Measurements from ENCODE around the gene WDR93.

WDR93 gene

DNA sequence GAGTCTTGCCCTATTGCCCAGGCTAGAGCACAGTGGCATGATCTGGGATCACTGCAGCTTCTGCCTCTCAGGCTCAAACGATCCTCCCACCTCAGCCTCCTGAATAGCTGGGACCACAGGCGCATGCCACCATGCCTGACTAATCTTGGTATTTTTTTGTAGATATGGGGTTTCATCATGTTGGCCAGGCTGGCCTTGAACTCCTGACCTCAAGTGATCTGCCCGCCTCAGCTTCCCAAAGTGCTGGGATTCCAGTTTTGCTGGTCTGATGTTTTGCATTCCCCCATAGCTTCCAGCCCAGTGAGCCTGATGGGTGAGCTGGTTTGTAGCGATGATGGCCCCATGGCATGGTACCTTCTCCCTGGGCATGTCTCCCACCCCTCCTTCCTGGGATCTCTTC lies 65.1 kb downstream of the WDR93 start:
- Histone ChIP-seq H3K4me1 (ENCODE audit: insufficient read depth, insufficient read length) (peaks cover 11% of the 10 kb centered on the region), H3K4me3 (ENCODE audit: insufficient read length, low read depth) (no peak overlapping the region), H3K9ac (ENCODE audit: insufficient read length, low read depth) (no peak overlapping the region), H3K27me3 (ENCODE audit: insufficient read depth, insufficient read length) (peaks cover 26% of the 10 kb centered on the region), H3K9me3 (ENCODE audit: insufficient read depth, low read length) (no peaks in the 10 kb centered on the region), H3K36me3 (ENCODE audit: insufficient read depth, insufficient read length, low read length) (no peaks in the 10 kb centered on the region)
- TF ChIP-seq YY1 (IDR thresholded peaks at IDR 0.05; ENCODE audit: insufficient read depth, insufficient read length) (no peak), SUZ12 (IDR thresholded peaks at IDR 0.05; ENCODE audit: extremely low read depth, insufficient read depth, insufficient read length) (no peak), ZNF274 (IDR thresholded peaks at IDR 0.05; ENCODE audit: low read depth, low read length) (no peak)
- no peak for DNase-seq (ENCODE audit: low read depth, low spot score)

DNA sequence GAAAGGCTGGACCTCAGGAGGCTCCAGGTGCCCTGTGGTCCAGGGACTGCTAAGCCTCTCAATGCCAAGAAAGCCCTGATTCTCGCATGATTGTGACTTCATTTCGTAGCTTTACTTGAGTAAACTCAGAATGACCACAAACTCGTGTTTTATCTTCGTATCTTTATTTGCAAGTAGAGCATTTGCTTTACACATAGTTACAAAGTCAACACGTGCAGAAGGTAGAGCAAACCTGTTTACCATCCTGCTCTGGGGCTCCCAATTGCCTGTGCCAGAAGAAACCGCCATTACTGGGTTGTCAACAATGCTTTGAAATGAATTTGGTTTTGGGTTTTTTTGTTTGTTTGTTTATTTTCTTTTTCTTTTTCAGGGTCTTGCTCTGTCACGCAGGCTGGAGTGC lies 66.3 kb downstream of the WDR93 start:
- H3K4me3 ChIP-seq (ENCODE audit: insufficient read length, low read depth), result no peak overlapping the region
- peaks cover 12% of the 10 kb centered on the region for H3K4me1 ChIP-seq (ENCODE audit: insufficient read depth, insufficient read length)
- no peaks in the 10 kb centered on the region for H3K9me3 ChIP-seq (ENCODE audit: insufficient read depth, low read length)
- peaks cover 15% of the 10 kb centered on the region for H3K27me3 ChIP-seq (ENCODE audit: insufficient read depth, insufficient read length)
- DNase-seq (ENCODE audit: low read depth, low spot score), result no peak
- H3K9ac ChIP-seq (ENCODE audit: insufficient read length, low read depth), result no peak overlapping the region
- no peak for TF ChIP-seq YY1 (IDR thresholded peaks at IDR 0.05; ENCODE audit: insufficient read depth, insufficient read length)
- no peak for TF ChIP-seq ZNF274 (IDR thresholded peaks at IDR 0.05; ENCODE audit: low read depth, low read length)
- TF ChIP-seq SUZ12 (IDR thresholded peaks at IDR 0.05; ENCODE audit: extremely low read depth, insufficient read depth, insufficient read length), result no peak
- H3K36me3 ChIP-seq (ENCODE audit: insufficient read depth, insufficient read length, low read length), result no peaks in the 10 kb centered on the region

DNA sequence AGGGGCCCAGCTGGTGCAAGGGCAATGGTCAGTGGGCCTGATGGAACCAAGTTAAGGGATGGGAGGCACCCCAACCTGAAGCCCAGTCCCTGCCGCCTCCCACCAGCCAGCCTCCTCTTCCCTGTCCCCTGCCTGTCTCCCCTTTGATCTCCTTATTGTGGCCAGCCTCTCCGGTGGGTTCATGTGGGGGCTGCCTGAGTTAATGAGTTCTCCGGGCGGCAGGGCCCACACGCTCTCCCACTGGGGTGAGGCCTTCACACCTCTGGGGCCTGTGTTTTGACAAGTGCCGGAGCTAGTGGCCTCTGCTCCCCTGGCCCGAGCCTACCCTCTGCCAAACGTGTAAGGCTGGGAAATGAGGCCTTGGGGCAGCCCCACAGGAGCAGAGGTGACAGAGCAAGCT lies 67.7 kb downstream of the WDR93 start:
- TF ChIP-seq ZNF274 (IDR thresholded peaks at IDR 0.05; ENCODE audit: low read depth, low read length), result no peak
- TF ChIP-seq YY1 (IDR thresholded peaks at IDR 0.05; ENCODE audit: insufficient read depth, insufficient read length), result no peak
- no peak for TF ChIP-seq SUZ12 (IDR thresholded peaks at IDR 0.05; ENCODE audit: extremely low read depth, insufficient read depth, insufficient read length)
- Histone ChIP-seq H3K4me3 (ENCODE audit: insufficient read length, low read depth) (no peak overlapping the region), H3K4me1 (ENCODE audit: insufficient read depth, insufficient read length) (peaks cover 12% of the 10 kb centered on the region), H3K36me3 (ENCODE audit: insufficient read depth, insufficient read length, low read length) (no peaks in the 10 kb centered on the region), H3K9ac (ENCODE audit: insufficient read length, low read depth) (no peak overlapping the region), H3K27me3 (ENCODE audit: insufficient read depth, insufficient read length) (peaks cover 2% of the 10 kb centered on the region), H3K9me3 (ENCODE audit: insufficient read depth, low read length) (no peaks in the 10 kb centered on the region)
- no peak for DNase-seq (ENCODE audit: low read depth, low spot score)

DNA sequence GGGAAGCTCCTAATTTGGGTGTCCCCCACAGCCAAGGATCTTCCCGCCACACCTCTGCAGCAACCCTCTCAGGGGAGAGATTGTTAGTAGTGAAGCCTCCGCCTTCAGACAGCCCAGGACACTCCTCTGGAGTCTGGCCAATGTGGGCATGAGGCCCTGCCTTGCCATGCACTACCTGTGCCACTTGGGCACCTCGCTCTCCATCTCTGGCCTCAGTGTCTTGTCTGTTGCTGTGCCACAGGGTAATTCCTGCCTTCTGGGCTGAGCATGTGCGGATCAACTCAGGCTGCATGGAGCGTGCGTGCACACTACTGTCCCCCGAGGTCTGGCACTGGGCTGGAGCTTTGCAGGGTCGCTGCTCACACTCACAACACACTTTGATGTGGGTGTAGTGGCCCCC lies 68.4 kb downstream of the WDR93 start:
- Histone ChIP-seq H3K4me1 (ENCODE audit: insufficient read depth, insufficient read length) (peaks cover 12% of the 10 kb centered on the region), H3K27me3 (ENCODE audit: insufficient read depth, insufficient read length) (no peaks in the 10 kb centered on the region), H3K4me3 (ENCODE audit: insufficient read length, low read depth) (no peak overlapping the region), H3K9me3 (ENCODE audit: insufficient read depth, low read length) (no peaks in the 10 kb centered on the region), H3K36me3 (ENCODE audit: insufficient read depth, insufficient read length, low read length) (no peaks in the 10 kb centered on the region), H3K9ac (ENCODE audit: insufficient read length, low read depth) (no peak overlapping the region)
- DNase-seq (ENCODE audit: low read depth, low spot score), result no peak
- TF ChIP-seq SUZ12 (IDR thresholded peaks at IDR 0.05; ENCODE audit: extremely low read depth, insufficient read depth, insufficient read length), result no peak
- no peak for TF ChIP-seq YY1 (IDR thresholded peaks at IDR 0.05; ENCODE audit: insufficient read depth, insufficient read length)
- TF ChIP-seq ZNF274 (IDR thresholded peaks at IDR 0.05; ENCODE audit: low read depth, low read length), result no peak

DNA sequence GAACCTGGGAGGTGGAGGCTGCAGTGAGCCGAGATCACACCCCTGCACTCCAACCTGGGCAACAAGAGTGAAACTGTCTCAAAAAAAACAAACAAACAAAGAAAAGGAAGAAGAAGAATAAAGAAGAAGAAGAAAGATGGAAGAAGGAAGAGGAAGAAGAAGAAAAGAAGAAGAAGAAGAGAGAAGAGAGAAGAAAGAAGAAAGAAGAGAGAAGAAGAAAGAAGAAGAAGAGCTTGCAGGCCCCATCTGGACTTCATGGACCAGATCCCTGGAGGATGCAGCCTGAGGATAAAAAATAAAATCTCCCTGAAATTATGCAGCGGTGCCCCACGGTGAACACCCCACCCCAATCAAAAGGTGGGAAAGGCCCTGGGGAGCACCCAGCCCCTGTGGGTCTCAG lies 69.2 kb downstream of the WDR93 start:
- Histone ChIP-seq H3K9me3 (ENCODE audit: insufficient read depth, low read length) (no peaks in the 10 kb centered on the region), H3K27me3 (ENCODE audit: insufficient read depth, insufficient read length) (no peaks in the 10 kb centered on the region), H3K4me1 (ENCODE audit: insufficient read depth, insufficient read length) (peaks cover 12% of the 10 kb centered on the region), H3K9ac (ENCODE audit: insufficient read length, low read depth) (no peak overlapping the region), H3K4me3 (ENCODE audit: insufficient read length, low read depth) (no peak overlapping the region), H3K36me3 (ENCODE audit: insufficient read depth, insufficient read length, low read length) (no peaks in the 10 kb centered on the region)
- TF ChIP-seq YY1 (IDR thresholded peaks at IDR 0.05; ENCODE audit: insufficient read depth, insufficient read length) (no peak), ZNF274 (IDR thresholded peaks at IDR 0.05; ENCODE audit: low read depth, low read length) (no peak), SUZ12 (IDR thresholded peaks at IDR 0.05; ENCODE audit: extremely low read depth, insufficient read depth, insufficient read length) (no peak)
- DNase-seq (ENCODE audit: low read depth, low spot score), result no peak

DNA sequence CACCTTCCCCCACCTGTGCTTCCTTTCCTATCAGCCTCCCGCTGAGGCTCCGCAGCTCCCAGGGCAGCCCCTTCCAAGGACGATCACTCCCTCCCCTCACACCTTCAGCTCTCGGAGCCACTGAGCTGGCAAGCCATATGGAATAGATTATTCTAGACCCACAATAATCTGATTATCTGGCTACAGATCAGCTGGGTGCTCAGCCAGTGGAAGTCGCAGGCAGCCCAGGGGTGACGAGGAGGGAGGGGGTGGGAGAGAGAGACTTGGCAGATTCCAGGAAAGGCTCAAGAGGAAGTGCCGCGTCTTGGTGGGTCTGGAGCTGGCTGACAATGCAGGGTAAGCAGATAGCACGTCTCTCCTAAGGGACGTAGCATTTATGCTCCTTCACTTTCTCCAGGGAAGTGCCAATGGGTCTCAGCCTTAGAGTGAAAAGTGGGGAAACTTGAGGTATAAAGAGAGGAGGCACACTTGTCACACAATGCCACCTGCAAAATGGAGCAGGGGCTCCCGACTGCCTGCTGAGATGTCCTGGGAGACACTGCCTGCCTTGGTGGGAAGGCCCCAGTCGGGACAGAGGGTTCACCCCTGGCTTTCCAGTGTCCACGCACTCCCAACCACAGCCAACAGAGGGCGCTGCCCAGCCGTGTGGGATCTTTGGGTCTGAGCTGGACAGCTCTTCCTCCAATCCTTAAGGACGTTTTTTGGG lies 69.8 kb downstream of the WDR93 start:
- no peak overlapping the region for H3K9ac ChIP-seq (ENCODE audit: insufficient read length, low read depth)

DNA sequence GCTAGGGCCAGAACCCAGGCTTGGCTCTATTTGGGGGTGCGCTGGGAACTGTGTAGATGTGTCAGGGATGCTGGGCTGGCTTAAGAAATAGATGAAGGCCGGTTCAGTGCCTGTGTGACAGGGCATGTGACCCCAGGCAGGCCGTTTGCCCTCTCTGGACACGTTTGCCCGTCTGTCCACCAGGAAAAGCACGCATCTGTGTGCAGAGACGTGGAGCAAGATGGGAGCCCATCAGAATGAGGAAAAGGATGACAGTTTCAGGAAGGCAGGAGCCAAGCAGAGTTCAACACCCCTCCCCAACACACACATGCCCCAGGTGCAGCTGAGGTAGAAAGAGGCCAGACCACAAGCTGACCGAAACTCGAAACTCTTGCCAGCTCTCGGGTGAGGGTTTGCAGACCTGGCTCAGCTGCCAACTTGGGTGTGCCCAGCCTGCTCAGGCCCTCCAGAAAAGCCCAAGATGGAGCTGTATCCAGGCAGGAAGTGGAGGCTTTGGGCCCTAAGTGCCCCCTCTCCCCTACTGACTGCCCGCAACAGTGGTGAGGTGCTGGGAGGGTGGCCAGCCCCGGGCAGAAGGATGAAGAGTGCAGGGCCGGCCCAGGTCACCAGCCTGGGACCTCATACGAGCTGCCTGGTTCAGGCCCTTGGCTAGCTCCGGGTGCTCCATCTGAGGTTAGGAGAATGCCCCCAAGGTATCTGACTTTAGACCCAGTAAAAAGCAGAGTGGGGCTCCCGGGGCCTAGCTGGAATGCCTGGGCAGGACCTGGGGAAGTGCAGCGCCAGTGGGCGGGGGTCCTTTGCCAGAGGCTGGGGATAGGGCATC lies 70.6 kb downstream of the WDR93 start:
- peaks cover 12% of the 10 kb centered on the region for H3K4me1 ChIP-seq (ENCODE audit: insufficient read depth, insufficient read length)
- no peaks in the 10 kb centered on the region for H3K9me3 ChIP-seq (ENCODE audit: insufficient read depth, low read length)
- TF ChIP-seq SUZ12 (IDR thresholded peaks at IDR 0.05; ENCODE audit: extremely low read depth, insufficient read depth, insufficient read length) (no peak), ZNF274 (IDR thresholded peaks at IDR 0.05; ENCODE audit: low read depth, low read length) (no peak), YY1 (IDR thresholded peaks at IDR 0.05; ENCODE audit: insufficient read depth, insufficient read length) (no peak)
- H3K27me3 ChIP-seq (ENCODE audit: insufficient read depth, insufficient read length), result no peaks in the 10 kb centered on the region
- no peak for DNase-seq (ENCODE audit: low read depth, low spot score)
- no peaks in the 10 kb centered on the region for H3K36me3 ChIP-seq (ENCODE audit: insufficient read depth, insufficient read length, low read length)
- H3K9ac ChIP-seq (ENCODE audit: insufficient read length, low read depth), result peak overlapping the region; percentile 32
- no peak overlapping the region for H3K4me3 ChIP-seq (ENCODE audit: insufficient read length, low read depth)

More for the DNA sequence above, 69.8 kb downstream of the WDR93 start:
- Histone ChIP-seq H3K9me3 (ENCODE audit: insufficient read depth, low read length) (no peaks in the 10 kb centered on the region), H3K4me1 (ENCODE audit: insufficient read depth, insufficient read length) (peaks cover 12% of the 10 kb centered on the region), H3K36me3 (ENCODE audit: insufficient read depth, insufficient read length, low read length) (no peaks in the 10 kb centered on the region), H3K4me3 (ENCODE audit: insufficient read length, low read depth) (no peak overlapping the region), H3K27me3 (ENCODE audit: insufficient read depth, insufficient read length) (no peaks in the 10 kb centered on the region)
- peak; percentile 61 for DNase-seq (ENCODE audit: low read depth, low spot score)
- TF ChIP-seq ZNF274 (IDR thresholded peaks at IDR 0.05; ENCODE audit: low read depth, low read length) (no peak), YY1 (IDR thresholded peaks at IDR 0.05; ENCODE audit: insufficient read depth, insufficient read length) (no peak), SUZ12 (IDR thresholded peaks at IDR 0.05; ENCODE audit: extremely low read depth, insufficient read depth, insufficient read length) (no peak)

All from NT2/D1 (cell line).